ENCODE measurements around the gene THRSP. TPM values are rescaled to one million over a fixed set of nuclear protein-coding genes. Genes with fewer than 3 reads are reported as not detected.
"Not testable (repeated sequence)": the region's sequence is repeated elsewhere in the genome, so short reads cannot be mapped to it uniquely, and the experiment has no call there.

THRSP gene
- total RNA-seq, 2 donors from 2014 or later: not detected

DNA sequence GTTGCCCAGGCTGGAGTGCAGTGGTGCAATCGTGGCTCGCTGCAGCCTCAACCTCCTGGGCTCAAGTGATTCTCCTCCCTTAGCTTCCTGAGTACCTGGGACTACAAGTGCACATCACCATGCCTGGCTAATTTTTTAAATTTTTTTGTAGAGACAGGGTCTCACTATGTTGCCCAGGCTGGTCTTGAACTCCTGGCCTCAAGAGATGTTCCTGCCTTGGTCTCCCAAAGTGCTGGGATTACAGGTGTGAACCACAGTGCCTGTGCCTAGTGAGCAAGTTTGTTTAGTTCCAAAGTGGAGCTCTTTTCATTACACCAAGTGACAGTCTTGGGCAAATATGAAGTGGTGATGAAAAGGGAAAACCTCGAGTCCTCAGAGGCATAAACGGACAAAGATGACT, 13.9 kb downstream of the THRSP start:
- not testable (repeated sequence) for H3K36me3 Mint-ChIP-seq; ATAC-seq; H3K9me3 Mint-ChIP-seq; DNase-seq (ENCODE audit: low spot score in 2 of 2)
- peak overlapping the region in 1 of 2 donors; percentile 87 for H3K27ac Mint-ChIP-seq

DNA sequence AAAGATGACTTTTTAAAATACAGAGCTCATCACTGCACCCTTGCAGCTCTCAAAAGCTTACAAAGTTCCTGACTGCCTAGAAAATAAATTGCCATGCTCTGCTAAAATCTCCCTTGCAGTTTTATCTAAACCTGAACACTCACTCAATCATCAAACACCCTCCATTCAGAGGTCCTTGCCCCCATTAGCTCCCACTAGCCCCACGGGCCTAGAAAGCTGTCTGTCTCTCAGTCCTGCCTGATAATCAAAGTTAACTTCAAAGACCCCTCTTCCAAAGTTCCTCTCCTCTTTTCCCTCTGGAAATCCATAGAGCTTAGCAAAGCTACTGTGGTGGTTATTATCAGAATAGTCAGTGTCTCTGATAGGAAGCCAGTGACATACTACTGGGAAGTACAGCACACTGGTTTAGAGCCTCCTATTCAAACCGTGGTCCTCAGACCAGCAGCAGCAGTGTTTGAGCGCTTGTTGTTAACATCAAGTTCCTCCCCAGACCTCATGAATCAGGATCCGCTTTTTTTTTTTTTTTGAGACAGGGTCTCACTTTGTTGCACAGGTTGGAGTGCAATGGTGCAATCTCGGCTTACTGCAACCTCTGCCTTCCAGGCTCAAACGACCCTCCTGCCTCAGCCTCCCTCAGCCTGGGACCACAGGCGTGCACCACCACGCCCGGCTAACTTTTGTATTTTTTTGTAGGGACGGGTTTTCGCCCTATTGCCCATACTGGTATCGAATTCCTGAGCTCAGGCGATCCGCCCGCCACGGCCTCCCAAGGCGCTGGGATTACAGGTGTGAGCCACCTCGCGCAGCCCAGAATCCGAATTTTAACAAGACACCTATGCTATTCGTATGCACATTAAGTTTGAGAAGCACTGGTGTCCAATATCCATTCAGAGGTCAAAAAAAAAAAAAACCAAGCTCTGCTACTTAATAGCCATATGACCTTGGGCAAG, 14.8 kb downstream of the THRSP start:
- no peaks in the 10 kb centered on the region for H3K9me3 Mint-ChIP-seq
- H3K36me3 Mint-ChIP-seq: peaks cover 6% of the 10 kb centered on the region in 2 donors
- peak overlapping the region; percentile 87 to 90 for H3K27ac Mint-ChIP-seq
- no peak for DNase-seq (ENCODE audit: low spot score in 2 of 2)
- peak in 1 of 2 donors; percentile 19 for ATAC-seq

DNA sequence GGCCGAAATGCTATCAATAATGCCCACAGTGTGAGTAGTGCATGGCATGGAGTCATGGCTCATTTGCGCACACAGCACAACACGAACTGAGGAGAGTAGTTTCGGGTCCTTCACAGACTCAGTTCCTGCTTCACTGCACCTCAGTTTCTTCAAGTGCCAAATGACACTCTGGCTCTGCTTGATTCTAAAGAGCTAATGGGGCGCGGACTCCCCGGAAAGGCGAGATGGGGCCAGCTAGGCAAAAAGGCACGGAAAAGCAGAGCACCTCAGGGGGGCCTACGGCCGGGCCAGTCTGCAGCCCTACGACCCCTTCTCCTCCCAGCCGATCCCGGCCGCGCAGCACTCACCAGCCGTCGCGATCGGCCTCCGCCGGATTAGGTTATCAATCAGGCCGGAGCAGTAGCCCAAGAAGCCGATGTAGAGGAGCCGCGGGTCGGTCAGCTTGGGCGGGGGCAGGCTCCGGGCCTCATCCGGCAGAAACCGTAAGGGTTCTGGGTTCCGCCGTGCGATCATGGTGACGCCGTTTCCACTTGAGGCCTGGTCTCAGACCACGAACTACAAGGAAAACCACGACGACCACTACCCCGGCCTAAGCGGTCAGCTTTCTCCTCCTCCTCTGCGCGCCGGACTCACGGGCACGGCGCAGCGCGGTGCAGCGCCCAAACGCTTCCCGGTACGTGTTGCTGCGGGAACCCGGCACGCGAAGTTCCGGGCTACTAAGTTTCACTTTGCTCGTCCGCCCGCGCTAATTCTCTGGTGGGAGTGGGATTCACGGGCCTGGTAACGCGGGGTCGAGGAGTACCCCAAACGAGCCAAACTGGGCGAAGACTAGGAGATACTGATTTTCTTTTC, 15.8 kb downstream of the THRSP start, which contains the start of gene NDUFC2:
Gene NDUFC2, minus strand, starts transcription at position 631 of the 852 bp plus-strand sequence. Its CDS starts 118 bp downstream, at position 513.
- DNase-seq (ENCODE audit: low spot score in 2 of 2) (peak; percentile 69 to 75), ATAC-seq (peak; percentile 85)
- H3K27ac Mint-ChIP-seq: peak within 1 kb of the TSS; percentile 87 to 90
- no peaks in the 10 kb centered on the region for H3K9me3 Mint-ChIP-seq
- H3K36me3 Mint-ChIP-seq: peaks cover 5 to 6% of the 10 kb centered on the region in 2 donors

DNA sequence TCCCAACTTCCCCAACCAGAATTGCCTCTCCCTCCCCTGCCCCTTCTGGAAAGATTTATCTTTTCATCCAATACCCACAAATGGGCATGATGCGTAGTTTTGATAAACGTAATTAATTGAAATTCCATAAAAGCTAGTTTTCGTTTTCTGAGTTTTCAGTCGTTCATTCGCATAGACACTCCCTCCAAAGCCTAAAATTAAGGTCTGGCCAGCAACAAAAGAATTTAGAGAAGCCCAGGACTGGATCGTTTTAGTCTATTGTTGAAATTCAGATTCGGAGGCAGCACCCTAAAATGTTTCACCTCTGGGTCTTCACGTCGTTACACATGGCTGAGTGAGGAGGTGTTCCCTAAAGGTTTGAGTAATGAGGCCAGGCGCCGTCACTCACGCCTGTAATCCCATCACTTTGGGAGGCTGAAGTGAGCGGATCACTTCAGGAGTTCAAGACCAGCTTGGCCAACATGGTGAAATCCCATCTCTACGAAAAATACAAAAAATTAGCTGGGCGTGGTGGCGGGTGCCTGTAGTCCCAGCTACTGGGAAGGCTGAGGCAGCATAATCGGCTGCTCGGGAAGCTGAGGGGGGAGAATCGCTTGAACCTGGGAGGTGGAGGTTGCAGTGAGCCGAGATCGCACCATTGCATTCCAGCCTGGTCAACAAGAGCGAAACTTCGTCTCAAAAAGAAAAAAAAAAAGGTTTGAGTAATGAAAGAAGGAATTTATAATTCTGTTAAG, 16.6 kb downstream of the THRSP start:
- Mint-ChIP-seq H3K36me3 (peaks cover 0 to 6% of the 10 kb centered on the region in 2 donors), H3K9me3 (no peaks in the 10 kb centered on the region), H3K27ac (peak overlapping the region; percentile 87 to 90)
- ATAC-seq (no peak), DNase-seq (ENCODE audit: low spot score in 2 of 2) (no peak)

DNA sequence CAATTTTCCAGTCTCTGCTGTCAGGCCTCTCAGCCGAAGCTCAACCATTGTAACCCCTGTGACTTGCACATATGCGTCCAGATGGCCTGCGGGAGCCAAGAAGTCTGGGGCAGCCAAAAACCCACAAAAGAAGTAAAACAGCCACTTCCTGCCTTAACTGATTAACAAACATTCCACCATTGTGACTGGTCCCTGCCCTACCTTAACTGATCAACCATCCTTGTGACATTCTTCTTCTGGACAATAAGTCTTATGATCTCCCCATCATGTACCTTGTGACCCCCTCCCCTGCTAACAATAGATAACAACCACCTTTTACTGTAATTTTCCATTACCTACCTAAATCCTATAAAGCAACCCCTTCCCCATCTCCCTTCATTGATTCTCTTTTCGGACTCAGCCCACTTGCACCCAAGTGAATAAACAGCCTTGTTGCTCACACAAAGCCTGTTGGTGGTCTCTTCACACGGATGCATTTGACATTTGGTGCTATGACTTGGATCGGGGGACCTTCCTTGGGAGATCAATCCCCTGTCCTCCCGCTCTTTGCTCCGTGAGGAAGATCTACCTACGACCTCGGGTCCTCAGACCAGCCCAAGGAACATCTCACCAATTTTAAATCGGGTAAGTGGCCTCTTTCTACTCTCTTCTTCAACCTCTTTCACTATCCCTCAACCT, 17.3 kb downstream of the THRSP start:
- DNase-seq (ENCODE audit: low spot score in 2 of 2): no peak
- H3K27ac Mint-ChIP-seq: peak overlapping the region in 1 of 2 donors; percentile 87
- no peak for ATAC-seq
- peaks cover 0 to 6% of the 10 kb centered on the region in 2 donors for H3K36me3 Mint-ChIP-seq
- no peaks in the 10 kb centered on the region for H3K9me3 Mint-ChIP-seq

DNA sequence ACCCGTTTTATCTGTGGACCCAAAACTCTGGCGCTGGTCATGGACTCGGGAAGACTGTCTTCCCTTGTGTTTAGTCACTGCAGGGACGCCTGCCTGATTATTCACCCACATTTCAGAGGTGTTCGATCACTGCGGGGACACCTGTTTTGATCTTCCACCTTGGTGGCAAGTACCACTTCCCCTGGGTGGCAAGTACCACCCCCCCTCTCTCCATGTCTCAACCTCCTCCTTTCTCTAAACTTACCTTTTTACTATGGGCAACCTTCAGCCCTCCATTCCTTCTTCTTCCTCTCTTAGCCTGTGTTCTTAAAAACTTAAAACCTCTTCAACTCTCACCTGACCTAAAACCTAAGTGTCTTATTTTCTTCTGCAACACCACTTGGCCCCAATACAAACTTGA, 17.9 kb downstream of the THRSP start:
- ATAC-seq (no peak), DNase-seq (ENCODE audit: low spot score in 2 of 2) (no peak)
- H3K9me3 Mint-ChIP-seq: no peaks in the 10 kb centered on the region
- no peak overlapping the region for H3K27ac Mint-ChIP-seq
- H3K36me3 Mint-ChIP-seq: peaks cover 0 to 6% of the 10 kb centered on the region in 2 donors

DNA sequence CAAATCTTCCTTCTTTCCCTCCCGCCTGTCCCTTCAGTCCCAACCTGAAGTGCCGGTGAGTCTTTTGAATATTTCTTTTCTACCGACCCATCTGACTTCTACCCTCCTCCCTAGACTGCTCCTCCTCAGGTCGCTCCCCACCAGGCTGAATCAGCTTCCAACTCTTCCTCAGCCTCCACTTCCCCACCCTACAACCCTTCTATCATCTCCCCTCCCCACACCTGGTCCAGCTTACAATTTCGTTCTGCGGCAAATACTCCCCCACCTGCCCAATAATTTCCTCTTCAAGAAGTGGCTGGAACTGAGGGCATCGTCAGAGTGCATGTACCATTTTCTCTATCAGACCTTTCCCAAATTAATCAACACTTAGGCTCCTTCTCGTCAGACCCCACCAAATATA, 18.5 kb downstream of the THRSP start:
- H3K36me3 Mint-ChIP-seq: peaks cover 0 to 6% of the 10 kb centered on the region in 2 donors
- H3K9me3 Mint-ChIP-seq: no peaks in the 10 kb centered on the region
- ATAC-seq: no peak
- DNase-seq (ENCODE audit: low spot score in 2 of 2): no peak
- no peak overlapping the region for H3K27ac Mint-ChIP-seq

DNA sequence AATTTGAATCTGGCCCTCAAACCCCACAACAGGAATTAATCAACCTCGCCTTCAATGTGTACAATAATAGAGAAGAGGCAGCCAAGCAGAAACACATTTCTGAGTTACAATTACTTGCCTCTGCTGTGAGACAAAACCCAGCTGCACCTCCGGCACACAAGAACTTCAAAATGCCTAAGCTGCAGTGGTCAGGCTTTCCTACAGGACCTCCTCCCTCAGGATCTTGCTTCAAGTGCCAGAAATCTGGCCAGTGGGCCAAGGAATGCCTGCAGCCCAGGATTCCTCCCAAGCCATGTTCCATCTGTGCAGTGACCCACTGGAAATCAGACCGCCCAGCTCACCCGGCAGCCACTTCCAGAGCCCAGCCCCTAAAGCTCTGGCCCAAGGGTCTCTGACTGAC, 19.4 kb downstream of the THRSP start:
- Mint-ChIP-seq H3K9me3 (no peaks in the 10 kb centered on the region), H3K27ac (no peak overlapping the region), H3K36me3 (peaks cover 0 to 6% of the 10 kb centered on the region in 2 donors)
- ATAC-seq (no peak), DNase-seq (ENCODE audit: low spot score in 2 of 2) (no peak)

DNA sequence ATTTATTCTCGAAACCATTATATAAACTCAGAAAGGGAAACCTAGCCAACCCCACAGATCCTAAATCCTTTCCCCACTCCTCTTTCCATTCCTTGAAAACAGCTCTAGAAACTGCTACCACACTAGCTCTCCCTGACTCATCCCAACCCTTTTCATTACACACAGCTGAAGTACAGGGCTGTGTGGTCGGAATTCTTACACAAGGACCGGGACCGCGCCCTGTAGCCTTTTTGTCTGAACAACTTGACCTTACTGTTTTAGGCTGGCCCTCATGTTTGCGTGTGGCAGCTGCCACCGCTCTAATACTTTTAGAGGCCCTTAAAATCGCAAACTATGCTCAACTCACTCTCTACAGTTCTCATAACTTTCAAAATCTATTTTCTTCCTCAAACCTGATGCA, 20.8 kb downstream of the THRSP start:
- DNase-seq (ENCODE audit: low spot score in 2 of 2); ATAC-seq; H3K27ac Mint-ChIP-seq; H3K36me3 Mint-ChIP-seq; H3K9me3 Mint-ChIP-seq: not testable (repeated sequence)

DNA sequence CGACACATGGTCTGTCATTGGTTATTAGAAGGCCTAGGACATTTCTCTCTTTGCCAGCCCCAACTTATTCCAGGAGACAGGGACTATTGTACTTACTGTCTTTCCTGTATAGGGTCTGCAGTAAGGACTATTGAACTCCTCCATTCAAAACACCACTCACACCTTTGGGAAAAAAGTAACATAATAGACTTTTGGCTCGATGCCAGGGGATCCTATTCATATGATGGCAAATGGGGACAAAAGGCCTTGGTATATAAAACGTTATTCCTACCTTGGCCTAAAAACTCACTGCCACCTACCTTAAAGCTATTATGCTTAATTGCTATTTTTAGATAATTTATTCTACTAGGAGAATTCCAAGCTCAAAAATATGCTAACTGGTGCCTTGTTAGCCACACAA, 22.3 kb downstream of the THRSP start:
- no peak overlapping the region for H3K27ac Mint-ChIP-seq
- H3K36me3 Mint-ChIP-seq: no peaks in the 10 kb centered on the region
- ATAC-seq (no peak), DNase-seq (ENCODE audit: low spot score in 2 of 2) (no peak)
- no peaks in the 10 kb centered on the region for H3K9me3 Mint-ChIP-seq

DNA sequence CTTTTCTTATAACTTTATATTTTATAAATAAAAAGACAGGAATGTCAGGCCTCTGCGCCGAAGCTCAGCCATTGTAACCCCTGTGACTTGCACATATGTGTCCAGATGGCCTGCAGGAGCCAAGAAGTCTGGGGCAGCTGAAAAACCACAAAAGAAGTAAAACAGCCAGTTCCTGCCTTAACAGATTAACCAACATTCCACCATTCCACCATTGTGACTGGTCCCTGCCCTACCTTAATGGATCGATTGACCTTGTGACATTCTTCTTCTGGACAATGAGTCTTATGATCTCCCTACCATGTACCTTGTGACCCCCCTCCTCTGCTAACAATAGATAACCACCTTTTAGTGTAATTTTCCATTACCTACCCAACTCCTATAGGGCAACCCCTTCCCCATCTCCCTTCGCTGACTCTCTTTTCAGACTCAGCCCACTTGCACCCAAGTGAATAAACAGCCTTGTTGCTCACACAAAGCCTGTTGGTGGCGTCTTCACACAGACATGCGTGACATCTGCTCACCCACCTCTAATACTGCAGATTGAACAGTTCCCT, 22.9 kb downstream of the THRSP start:
- not testable (repeated sequence) for H3K36me3 Mint-ChIP-seq; ATAC-seq; H3K9me3 Mint-ChIP-seq; H3K27ac Mint-ChIP-seq; DNase-seq (ENCODE audit: low spot score in 2 of 2)

DNA sequence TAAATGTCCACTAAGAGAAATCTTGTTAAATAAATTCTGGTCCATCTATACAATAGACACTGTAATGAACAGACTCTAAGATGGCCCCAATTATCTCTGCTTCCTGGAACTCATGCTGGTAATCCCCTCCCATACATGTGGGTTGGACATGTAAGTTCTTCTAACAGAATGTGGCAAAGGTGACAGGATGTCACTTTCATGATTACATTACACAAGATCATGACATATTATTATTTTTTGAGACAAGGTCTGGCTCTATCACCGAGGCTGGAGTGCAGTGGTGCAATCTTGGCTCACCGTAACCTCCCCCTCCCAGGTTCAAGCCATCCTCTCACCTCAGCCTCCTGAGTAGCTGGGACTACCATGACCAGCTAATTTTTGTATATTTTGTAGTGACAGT, 30.6 kb downstream of the THRSP start:
- Mint-ChIP-seq H3K36me3 (peaks cover 14 to 23% of the 10 kb centered on the region in 2 donors), H3K9me3 (no peaks in the 10 kb centered on the region), H3K27ac (peak overlapping the region; percentile 77 to 85)
- DNase-seq (ENCODE audit: low spot score in 2 of 2): no peak
- ATAC-seq: peak; percentile 95 to 96

DNA sequence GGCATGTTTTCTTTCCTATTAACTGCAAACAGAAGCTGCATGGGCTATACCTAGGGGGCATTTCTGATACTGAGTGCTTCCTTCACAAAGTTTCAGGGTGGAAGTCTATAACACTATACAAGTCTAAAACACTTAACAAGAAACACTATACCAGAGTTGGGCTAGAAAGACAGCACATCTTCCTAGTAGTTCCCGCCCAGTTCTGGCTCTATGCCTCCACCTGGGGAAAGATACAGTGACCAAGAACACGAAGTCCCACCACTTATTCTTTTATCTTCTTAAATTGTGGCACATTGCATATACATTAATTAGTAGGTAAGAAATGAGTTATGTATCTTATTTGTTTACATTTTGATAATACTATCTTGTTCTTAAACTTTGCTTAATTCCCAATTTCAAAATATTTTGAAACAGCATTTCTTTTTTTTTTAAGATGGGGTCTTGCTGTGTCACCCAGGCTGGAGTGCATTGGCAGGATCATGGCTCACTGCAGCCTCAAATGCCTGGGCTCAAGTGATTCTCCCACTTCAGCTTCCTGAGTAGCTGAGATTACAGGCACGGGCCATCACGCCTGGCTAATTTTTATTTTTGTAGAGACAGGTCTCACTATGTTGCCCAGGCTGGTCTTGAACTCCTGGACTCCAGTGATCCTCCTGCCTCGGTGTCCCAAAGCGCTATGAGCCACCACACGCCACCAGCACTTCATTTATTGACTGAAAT, 34.2 kb downstream of the THRSP start:
- Mint-ChIP-seq H3K9me3 (no peaks in the 10 kb centered on the region), H3K27ac (no peak overlapping the region), H3K36me3 (peaks cover 20 to 33% of the 10 kb centered on the region in 2 donors)
- no peak for DNase-seq (ENCODE audit: low spot score in 2 of 2)
- ATAC-seq: no peak

DNA sequence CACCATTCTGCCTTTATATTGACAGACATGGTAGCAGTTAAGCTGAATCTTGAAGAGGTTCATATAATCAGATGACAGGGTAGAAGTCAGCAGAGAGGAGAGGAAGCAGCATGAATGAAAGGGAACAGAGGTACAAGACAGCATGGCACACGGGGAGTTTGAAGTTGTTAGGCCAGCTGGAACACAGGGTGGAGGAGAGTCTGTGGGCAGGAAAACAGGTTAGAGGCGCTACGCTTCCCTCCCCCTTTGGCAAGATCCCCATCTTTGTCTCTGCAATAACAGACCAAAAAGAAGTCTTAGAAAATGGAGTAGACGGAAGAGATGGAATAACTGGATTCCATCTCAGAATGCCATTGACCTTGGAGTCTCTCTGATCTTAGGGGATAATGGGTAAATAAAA, 36.0 kb downstream of the THRSP start:
- no peak for ATAC-seq
- no peak for DNase-seq (ENCODE audit: low spot score in 2 of 2)
- H3K36me3 Mint-ChIP-seq: peaks cover 15 to 28% of the 10 kb centered on the region in 2 donors
- no peaks in the 10 kb centered on the region for H3K9me3 Mint-ChIP-seq
- H3K27ac Mint-ChIP-seq: no peak overlapping the region

DNA sequence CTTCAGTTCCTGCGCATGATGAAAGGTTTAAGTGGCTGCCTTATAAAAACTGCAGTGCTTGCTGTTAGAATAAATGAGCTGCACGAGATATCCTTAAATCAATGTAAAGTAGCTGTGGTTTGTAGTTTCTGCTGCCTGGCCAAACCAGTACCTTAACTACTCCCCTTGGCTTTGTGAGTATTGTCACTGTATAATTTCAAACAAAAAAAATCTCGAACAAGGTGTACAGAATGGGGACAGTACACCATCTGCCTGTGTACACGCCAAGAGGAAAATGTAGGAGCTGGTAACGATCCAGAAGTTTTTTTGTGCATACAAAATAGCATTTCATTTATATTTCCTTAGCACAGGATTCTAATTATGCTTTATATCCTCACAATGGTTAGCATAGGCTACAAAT, 36.6 kb downstream of the THRSP start:
- H3K36me3 Mint-ChIP-seq: peaks cover 12 to 22% of the 10 kb centered on the region in 2 donors
- no peak for ATAC-seq
- no peaks in the 10 kb centered on the region for H3K9me3 Mint-ChIP-seq
- no peak overlapping the region for H3K27ac Mint-ChIP-seq
- no peak for DNase-seq (ENCODE audit: low spot score in 2 of 2)

Measured in activated naive CD4-positive, alpha-beta T cell treated with anti-CD3 and anti-CD28 coated beads, Interleukin-2, amount 50 U/mL, for 72 hours (primary cell).